GM18907 (cell line): ENCODE measurements around the gene ECT2.
"Not testable (repeated sequence)": the region's sequence is repeated elsewhere in the genome, so short reads cannot be mapped to it uniquely, and the experiment has no call there.

Experiments used
- ATAC-seq: cut with Tn5 transposase; IDR thresholded peaks from one replicate; pipeline ENCODE4 v1.9.1; 2021; ENCODE audit warnings: mild to moderate bottlenecking, moderate library complexity; ENCODE audit not compliant: unreplicated experiment

The ECT2 gene

DNA sequence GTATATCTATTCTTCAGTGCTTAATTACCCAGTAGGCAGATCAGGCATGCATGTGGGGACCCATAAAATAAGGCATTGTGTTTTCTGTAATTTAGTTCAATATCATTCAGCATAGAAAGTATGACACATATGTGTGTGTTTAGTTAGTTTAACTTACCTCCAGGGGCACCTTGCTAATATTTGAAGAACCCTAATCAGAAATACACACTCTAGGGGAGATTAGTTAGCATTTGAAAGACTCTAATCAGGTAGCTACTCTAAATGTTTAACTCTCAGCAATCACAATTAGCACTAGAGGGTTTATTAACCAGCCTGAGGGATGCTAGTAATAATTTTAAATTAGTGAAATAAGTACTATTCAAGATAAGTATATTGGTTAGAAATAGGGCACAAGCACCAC, 104.5 kb downstream of the ECT2 start:
- no peak for ATAC-seq

DNA sequence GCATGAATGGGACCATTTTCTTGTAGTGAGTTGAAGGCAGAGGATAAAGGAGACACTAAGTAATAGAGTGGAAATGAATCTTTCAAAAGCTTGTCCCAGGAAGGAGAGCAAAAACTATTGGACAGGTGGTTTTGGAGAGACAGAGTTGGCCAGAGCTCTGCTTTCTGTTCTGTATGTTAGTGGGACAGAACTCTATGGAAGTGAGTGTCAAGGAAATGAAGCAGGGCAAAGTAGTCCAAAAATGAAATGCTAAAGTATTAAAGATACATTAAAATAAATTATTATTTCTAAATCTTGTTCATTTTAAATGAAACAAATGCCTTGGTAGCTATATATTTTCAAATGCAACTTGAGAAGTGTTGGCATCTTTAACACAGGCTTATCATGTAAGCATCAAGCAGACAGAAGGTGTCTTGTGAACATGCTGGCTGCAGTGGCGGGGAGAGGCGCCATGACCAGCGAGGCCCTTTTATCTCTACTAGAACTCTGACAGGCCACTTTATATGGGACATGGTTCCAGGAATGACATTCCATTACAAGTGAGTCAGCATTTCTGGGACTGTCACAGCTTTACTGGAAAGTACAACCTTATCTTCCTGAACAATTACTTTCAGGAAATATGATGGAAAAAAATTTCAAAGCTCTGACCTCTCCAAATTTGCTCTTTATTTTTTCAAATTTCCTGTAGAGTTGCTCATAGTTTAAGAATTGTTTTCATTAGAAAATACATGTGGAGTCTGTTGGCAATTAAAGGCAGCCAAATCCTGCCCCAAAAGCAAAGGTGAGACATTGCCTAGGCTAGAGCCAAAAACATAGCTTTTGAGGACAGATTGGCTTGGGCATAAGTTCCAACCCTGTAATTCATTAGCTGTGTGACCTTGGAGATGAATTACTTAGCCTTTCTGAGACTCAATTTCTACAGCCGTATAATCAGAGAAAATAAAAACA, 106.5 kb downstream of the ECT2 start:
- ATAC-seq: no peak

DNA sequence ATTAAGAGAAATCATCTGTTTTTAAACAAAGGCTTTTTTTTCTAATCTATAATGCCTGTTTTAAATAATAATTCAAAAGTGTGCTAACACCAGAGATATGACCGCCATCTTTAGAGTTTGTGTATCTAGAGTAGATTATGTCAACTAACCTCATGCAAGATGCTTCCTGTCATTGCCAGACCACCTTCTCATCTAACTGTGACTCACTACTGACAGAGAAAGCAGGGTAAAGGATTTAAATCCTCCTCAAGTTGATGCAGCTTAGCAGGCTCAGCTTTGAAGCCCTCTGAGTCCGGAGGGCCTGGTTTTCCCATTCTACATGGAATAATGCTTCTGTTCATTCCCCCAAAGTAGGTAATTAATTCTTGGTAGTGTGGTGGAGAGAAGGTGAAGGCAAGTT, 108.5 kb downstream of the ECT2 start:
- ATAC-seq: no peak

DNA sequence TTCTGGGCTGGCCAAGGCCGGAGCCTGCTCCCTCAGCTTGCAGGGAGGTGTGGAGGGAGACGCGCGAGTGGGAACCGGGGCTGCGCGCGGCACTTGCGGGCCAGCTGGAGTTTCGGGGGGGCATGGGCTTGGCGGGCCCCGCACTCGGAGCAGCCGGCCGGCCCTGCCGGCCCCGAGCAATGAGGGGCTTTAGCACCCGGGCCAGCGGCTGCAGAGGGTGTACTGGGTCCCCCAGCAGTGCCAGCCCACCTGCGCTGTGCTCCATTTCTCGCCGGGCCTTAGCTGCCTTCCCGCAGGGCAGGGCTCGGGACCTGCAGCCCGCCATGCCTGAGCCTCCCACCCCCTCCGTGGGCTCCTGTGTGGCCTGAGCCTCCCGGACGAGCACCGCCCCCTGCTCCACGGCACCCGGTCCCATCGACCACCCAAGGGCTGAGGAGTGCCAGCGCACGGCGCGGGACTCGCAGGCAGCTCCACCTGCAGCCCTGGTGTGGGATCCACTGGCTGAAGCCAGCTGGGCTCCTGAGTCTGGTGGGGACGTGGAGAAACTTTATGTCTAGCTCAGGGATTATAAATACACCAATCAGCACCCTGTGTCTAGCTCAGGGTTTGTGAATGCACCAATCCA, 116.3 kb downstream of the ECT2 start:
- ATAC-seq: not testable (repeated sequence)

DNA sequence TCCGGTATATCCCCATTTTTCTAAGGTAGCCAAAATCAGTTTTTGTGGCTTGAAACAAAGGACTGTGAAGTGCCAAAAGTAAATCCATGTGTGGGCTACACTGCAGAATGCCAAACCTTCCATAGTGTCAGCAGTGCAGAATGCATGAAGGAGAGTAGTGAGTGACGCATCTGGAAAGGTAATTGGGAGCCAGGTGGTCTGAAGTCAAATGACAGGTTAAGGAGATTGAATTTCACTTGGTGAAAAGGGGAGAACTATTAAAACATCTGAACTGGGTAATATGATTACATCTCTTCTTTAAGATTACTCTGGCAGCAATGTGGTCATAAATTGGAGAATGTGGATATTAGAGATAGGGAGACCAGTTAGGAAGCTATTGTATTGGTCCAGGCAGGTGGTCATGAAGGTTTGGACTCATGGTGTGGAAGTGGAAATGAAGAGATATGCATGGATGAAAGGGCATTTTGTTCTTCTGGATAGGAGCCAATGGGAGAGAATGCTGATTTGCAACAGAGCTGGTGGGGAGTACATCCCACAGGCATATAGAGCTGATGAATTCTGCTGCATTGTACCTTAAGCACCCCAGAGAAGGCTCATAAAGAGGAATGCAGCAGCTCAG, 118.2 kb downstream of the ECT2 start:
- no peak for ATAC-seq

DNA sequence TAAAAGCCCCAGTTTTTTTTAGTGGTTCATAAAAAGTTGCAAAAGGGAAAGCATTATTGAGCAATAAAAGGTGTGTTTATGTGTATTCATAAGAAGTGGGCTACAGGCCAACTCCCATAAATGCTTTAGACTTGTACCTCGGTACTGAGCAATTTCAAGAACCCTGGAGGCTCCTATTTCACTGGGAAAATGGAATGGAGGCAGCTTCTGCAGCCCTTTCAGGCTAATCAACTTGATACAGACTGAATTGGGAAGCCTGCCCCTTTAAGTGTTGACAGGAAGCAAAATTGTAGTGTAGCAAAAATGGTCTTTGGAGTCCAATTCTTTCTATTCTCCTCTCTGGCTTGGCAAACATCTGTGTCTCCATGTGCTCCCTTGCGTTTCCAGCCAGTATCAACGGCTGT, 118.8 kb downstream of the ECT2 start:
- ATAC-seq: no peak

DNA sequence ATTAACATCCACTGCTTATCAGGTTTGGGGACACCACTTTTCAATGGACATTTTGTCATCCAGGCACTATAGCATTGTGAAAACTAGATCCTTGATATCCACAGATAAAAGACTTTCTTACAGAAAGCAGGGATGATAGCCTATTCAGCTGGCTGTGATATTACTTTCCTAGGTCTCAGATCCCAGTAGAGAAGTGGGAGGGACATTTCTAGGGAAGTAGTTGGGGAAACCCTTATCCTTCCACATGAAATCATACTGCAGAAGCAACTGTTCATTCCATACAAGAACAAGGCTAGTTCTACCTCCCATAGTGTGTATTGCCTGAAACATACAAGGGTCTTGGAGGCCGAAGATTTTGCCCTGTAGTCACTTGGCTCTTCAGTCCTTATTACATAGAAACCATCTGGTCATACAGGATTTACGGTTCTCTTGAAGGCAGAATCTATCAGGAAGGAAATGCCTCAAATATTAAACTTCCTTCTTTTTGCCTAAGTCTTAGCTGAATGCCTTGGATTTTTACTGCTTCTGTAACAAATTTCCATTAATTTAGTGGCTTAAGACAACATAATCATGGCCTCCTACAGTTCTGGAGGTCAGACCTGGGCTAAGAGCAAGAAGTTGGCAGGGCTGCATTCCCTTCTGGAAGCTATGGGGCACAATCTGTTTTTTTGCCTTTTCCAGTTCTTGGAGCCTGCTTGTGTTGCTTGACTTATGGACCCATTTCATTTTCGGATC, 119.4 kb downstream of the ECT2 start:
- no peak for ATAC-seq
